Endothelial cell of umbilical vein (primary cell): ENCODE measurements around the gene AGFG2. TPM values are rescaled to one million over a fixed set of nuclear protein-coding genes. Genes with fewer than 3 reads are reported as not detected.

Experiments used
- BruUV-seq: library from RNA; stranded (reverse); fragments of 400-500 nt; replicated peaks from 2 replicates; lab custom pipeline; 2021; lab: Mats Ljungman, UMichigan
- CTCF ChIA-PET: fragments of 300-600, 350-600 bp; sonication (Branson Sonifier 250); formaldehyde crosslinking; loops from one replicate; lab custom pipeline; 2021; ENCODE audit warnings: antibody characterized with exemption, inconsistent platforms; lab: Charles Lee
- POLR2A ChIA-PET: fragments of 300-600, 350-600 bp; sonication (Branson Sonifier 250); formaldehyde crosslinking; loops from one replicate; lab custom pipeline; 2021; ENCODE audit warnings: antibody characterized with exemption, inconsistent platforms; lab: Charles Lee
- DNase-seq: peaks from one replicate; pipeline ENCODE4 v3.0.0-alpha.2; 2011; ENCODE audit warnings: low read depth, low spot score
- FAIRE-seq: peaks from 2 replicates; lab custom pipeline; 2011; peaks lifted over from hg19 to GRCh38; lab: Jason Lieb, UNC
- H2AFZ ChIP-seq: 2 replicates; pipeline ENCODE4 v1.6.0; 2012; ENCODE audit warnings: low read depth, low read length, control low read depth, inconsistent platforms
- H3K27ac ChIP-seq: 2 replicates; pipeline ENCODE4 v1.5.1; 2011; ENCODE audit warnings: low read depth, mild to moderate bottlenecking, control low read depth, low read length, moderate library complexity; ENCODE audit not compliant: insufficient read depth
- H3K27me3 ChIP-seq, 2 experiments: 2 replicates each; pipeline versions ENCODE4 v1.6.0 to v1.6.1; 2011; ENCODE audit warnings: low read length in 2 of 2, mixed read lengths in 1 of 2; ENCODE audit not compliant: control insufficient read depth in 2 of 2, insufficient read depth in 2 of 2
- H3K36me3 ChIP-seq, 2 experiments: 2 replicates in 1 of 2; 3 replicates in 1 of 2; pipeline ENCODE4 v1.5.1; 2011; ENCODE audit warnings: low read length in 2 of 2, mild to moderate bottlenecking in 1 of 2, moderate library complexity in 1 of 2; ENCODE audit not compliant: control insufficient read depth in 2 of 2, insufficient read depth in 2 of 2; ENCODE audit errors: extremely low read depth in 1 of 2
- H3K4me1 ChIP-seq: 3 replicates; pipeline ENCODE4 v1.5.1; 2011; ENCODE audit warnings: mild to moderate bottlenecking, low read length; ENCODE audit not compliant: control insufficient read depth, insufficient read depth; ENCODE audit errors: extremely low read depth
- H3K4me2 ChIP-seq: 2 replicates; pipeline ENCODE4 v1.6.1; 2011; ENCODE audit warnings: low read length, control low read depth, mixed read lengths; ENCODE audit not compliant: insufficient read depth
- H3K4me3 ChIP-seq, 3 experiments: fragments of 200-600 bp in 1 of 3; sonication (generic), shearing (Covaris generic) in 1 of 3; replicated peaks in 1 of 3; 2 replicates each; pipeline ENCODE4 v1.5.1; 2011 to 2016; ENCODE audit warnings: control low read depth in 3 of 3, low read length in 3 of 3, mild to moderate bottlenecking in 2 of 3, inconsistent platforms in 1 of 3, low read depth in 1 of 3, moderate library complexity in 1 of 3; ENCODE audit not compliant: insufficient read depth in 1 of 3
- H3K79me2 ChIP-seq: 2 replicates; pipeline ENCODE4 v1.6.0; 2012; ENCODE audit warnings: low read length, inconsistent platforms; ENCODE audit not compliant: control insufficient read depth, insufficient read depth
- H3K9ac ChIP-seq: replicated peaks from 2 replicates; pipeline ENCODE3; 2011; ENCODE audit warnings: low read length, control low read depth; ENCODE audit not compliant: insufficient read depth; ENCODE audit errors: extremely low read depth
- H3K9me1 ChIP-seq: replicated peaks from 3 replicates; pipeline ENCODE4 v1.6.0; 2011; ENCODE audit warnings: mild to moderate bottlenecking, low read length; ENCODE audit not compliant: control insufficient read depth, insufficient read depth; ENCODE audit errors: extremely low read depth
- H3K9me3 ChIP-seq: replicated peaks from 2 replicates; pipeline ENCODE4 v1.5.1; 2012; ENCODE audit warnings: low read length, inconsistent platforms; ENCODE audit not compliant: control insufficient read depth, insufficient read depth
- H4K20me1 ChIP-seq: replicated peaks from 2 replicates; pipeline ENCODE3; 2011; ENCODE audit warnings: mild to moderate bottlenecking, low read length; ENCODE audit not compliant: control insufficient read depth, insufficient read depth; ENCODE audit errors: extremely low read depth
- FOS ChIP-seq: IDR thresholded peaks from 2 replicates; pipeline ENCODE4 v1.6.1; 2011; ENCODE audit warnings: mild to moderate bottlenecking, low read length, moderate library complexity, borderline replicate concordance; ENCODE audit not compliant: insufficient read depth
- GATA2 ChIP-seq: IDR thresholded peaks from 2 replicates; pipeline ENCODE4 v1.7.0; 2011; ENCODE audit warnings: low read depth, mild to moderate bottlenecking, moderate library complexity, mixed read lengths, low read length; ENCODE audit not compliant: insufficient read length, insufficient read depth
- JUN ChIP-seq: IDR thresholded peaks from 2 replicates; pipeline ENCODE4 v1.6.1; 2011; ENCODE audit warnings: borderline replicate concordance, low read depth; ENCODE audit not compliant: insufficient read length, insufficient read depth
- POLR2A ChIP-seq: IDR thresholded peaks from 2 replicates; pipeline ENCODE4 v1.6.1; 2012; ENCODE audit warnings: low read depth, mild to moderate bottlenecking, control low read depth, low read length
- POLR2AphosphoS5 ChIP-seq: IDR thresholded peaks from 2 replicates; pipeline ENCODE4 v1.6.1; 2012; ENCODE audit warnings: low read depth, mild to moderate bottlenecking, control low read depth, low read length, moderate library complexity; ENCODE audit not compliant: insufficient read depth
- dilution Hi-C: fragments of 300-500 bp; cut with MboI; formaldehyde crosslinking; loops from one replicate; pipeline ENCODE4 v1.15.0; 2019; ENCODE audit warnings: low sequenced_read_pairs; ENCODE audit not compliant: extremely low pct_ligation_motif_present
- intact Hi-C: fragments of 100-400 bp; cut with micrococcal nuclease; formaldehyde crosslinking; loops from one replicate; pipeline ENCODE4 v1.10.0; 2022
- polyA plus RNA-seq, 4 experiments: library from polyadenylated mRNA; depleted of rRNA in 3 of 4; stranded (reverse) in 3 of 4; unstranded in 1 of 4; fragments of >200 nt; gene quantifications; 2 replicates each; pipeline versions ENCODE4 v1.2.1 to v1.2.3, GENCODE V29; 2011 to 2012; ENCODE audit warnings: missing spikeins in 1 of 4
- total RNA-seq: library from RNA; stranded (reverse); gene quantifications from 2 replicates; pipeline ENCODE4 v1.2.3, GENCODE V29; 2021
- TF ChIP-seq, protein P1 (sequence below), 2 donors: IDR thresholded peaks; 1 replicate in 1 of 2; 2 replicates in 1 of 2; pipeline ENCODE4 v1.5.1; 2011; ENCODE audit warnings: low read length in 2 of 2, mild to moderate bottlenecking in 2 of 2, moderate library complexity in 2 of 2, control low read depth in 1 of 2, inconsistent platforms in 1 of 2, low read depth in 1 of 2; ENCODE audit not compliant: insufficient read depth in 1 of 2; ENCODE audit errors: extremely low read depth in 1 of 2
- TF ChIP-seq, protein P2 (sequence below): IDR thresholded peaks from 2 replicates; pipeline ENCODE4 v1.6.1; 2011; ENCODE audit not compliant: insufficient read depth, insufficient read length

AGFG2 gene
- total and polyA plus RNA-seq, 2 donors (not counting 3 experiments of a cell fraction or from before 2014, with no cell fraction given), result 33.6 to 44.6 TPM

DNA sequence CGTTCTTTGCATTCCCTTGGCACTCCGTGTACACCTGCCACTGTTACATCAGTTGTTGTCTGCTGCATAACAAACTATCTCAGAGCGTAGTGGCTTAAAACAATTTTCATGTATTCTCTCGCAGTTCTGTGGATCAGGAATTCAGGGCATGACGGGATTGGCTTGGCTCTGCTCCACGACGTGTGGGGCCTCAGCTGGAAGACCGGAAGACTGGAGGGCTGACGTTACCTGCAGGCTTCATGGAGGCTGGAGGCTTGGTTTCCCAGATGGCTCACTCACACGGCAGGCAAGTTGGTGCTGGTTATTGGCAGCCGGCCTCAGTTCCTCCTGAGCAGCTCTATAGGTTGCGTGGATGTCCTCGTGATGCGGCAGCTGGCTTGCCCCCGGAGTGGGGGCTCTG is 29.8 kb upstream of the AGFG2 start:
- H3K4me3 ChIP-seq, result no peak overlapping the region
- no peak for FAIRE-seq
- intact Hi-C loops (no loop called here), dilution Hi-C loops (no loop called here)
- H3K27me3 ChIP-seq, result no peaks in the 10 kb centered on the region
- POLR2A ChIA-PET, result no interaction called here
- H3K9me1 ChIP-seq, result no peaks in the 10 kb centered on the region
- BruUV-seq, result no TSS peak
- no peak overlapping the region for H2AFZ ChIP-seq
- H4K20me1 ChIP-seq, result no peaks in the 10 kb centered on the region
- no peak overlapping the region for H3K4me2 ChIP-seq
- no peaks in the 10 kb centered on the region for H3K36me3 ChIP-seq
- H3K79me2 ChIP-seq, result no peaks in the 10 kb centered on the region
- H3K27ac ChIP-seq, result no peak overlapping the region
- no peaks in the 10 kb centered on the region for H3K9me3 ChIP-seq
- CTCF ChIA-PET, result interaction anchor here (1.0 to 1.5 kb wide), 2 partner anchors 15 to 51 kb away, joined by 3 to 4 read pairs; no protein-coding TSS in a partner anchor
- no peaks in the 10 kb centered on the region for H3K4me1 ChIP-seq
- no peak for DNase-seq
- TF ChIP-seq, protein P1, sequence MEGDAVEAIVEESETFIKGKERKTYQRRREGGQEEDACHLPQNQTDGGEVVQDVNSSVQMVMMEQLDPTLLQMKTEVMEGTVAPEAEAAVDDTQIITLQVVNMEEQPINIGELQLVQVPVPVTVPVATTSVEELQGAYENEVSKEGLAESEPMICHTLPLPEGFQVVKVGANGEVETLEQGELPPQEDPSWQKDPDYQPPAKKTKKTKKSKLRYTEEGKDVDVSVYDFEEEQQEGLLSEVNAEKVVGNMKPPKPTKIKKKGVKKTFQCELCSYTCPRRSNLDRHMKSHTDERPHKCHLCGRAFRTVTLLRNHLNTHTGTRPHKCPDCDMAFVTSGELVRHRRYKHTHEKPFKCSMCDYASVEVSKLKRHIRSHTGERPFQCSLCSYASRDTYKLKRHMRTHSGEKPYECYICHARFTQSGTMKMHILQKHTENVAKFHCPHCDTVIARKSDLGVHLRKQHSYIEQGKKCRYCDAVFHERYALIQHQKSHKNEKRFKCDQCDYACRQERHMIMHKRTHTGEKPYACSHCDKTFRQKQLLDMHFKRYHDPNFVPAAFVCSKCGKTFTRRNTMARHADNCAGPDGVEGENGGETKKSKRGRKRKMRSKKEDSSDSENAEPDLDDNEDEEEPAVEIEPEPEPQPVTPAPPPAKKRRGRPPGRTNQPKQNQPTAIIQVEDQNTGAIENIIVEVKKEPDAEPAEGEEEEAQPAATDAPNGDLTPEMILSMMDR (IDR thresholded peaks at IDR 0.05; ENCODE audit: extremely low read depth in 1 of 2, insufficient read depth in 1 of 2, low read depth in 1 of 2, low read length in 2 of 2), result no peak
- no peak for TF ChIP-seq GATA2
- TF ChIP-seq FOS, result no peak
- no peak for TF ChIP-seq POLR2AphosphoS5
- no peak for TF ChIP-seq JUN
- TF ChIP-seq POLR2A, result no peak
- TF ChIP-seq, protein P2, sequence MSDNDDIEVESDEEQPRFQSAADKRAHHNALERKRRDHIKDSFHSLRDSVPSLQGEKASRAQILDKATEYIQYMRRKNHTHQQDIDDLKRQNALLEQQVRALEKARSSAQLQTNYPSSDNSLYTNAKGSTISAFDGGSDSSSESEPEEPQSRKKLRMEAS, result no peak
- H3K9ac ChIP-seq, result no peak overlapping the region
